ENCODE data around the gene TIMM50.

The TIMM50 gene

GRCh38 chr19:39469567-39469966, 11.1 kb upstream of the TIMM50 start:
- no peak overlapping the region for H3K4me3 ChIP-seq (ENCODE audit: control insufficient read depth, low read depth, low read length)
- TF ChIP-seq, protein P1, sequence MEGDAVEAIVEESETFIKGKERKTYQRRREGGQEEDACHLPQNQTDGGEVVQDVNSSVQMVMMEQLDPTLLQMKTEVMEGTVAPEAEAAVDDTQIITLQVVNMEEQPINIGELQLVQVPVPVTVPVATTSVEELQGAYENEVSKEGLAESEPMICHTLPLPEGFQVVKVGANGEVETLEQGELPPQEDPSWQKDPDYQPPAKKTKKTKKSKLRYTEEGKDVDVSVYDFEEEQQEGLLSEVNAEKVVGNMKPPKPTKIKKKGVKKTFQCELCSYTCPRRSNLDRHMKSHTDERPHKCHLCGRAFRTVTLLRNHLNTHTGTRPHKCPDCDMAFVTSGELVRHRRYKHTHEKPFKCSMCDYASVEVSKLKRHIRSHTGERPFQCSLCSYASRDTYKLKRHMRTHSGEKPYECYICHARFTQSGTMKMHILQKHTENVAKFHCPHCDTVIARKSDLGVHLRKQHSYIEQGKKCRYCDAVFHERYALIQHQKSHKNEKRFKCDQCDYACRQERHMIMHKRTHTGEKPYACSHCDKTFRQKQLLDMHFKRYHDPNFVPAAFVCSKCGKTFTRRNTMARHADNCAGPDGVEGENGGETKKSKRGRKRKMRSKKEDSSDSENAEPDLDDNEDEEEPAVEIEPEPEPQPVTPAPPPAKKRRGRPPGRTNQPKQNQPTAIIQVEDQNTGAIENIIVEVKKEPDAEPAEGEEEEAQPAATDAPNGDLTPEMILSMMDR (conservative IDR thresholded peaks at IDR 0.05; ENCODE audit: control insufficient read depth, insufficient read depth, low read depth, low read length), result no peak
- DNase-seq (ENCODE audit: low read depth), result no peak

- TF ChIP-seq, protein P1 (conservative IDR thresholded peaks at IDR 0.05; ENCODE audit: control insufficient read depth, insufficient read depth, low read depth, low read length), result no peak
- peak; percentile 38 for DNase-seq (ENCODE audit: low read depth)
- no peak overlapping the region for H3K4me3 ChIP-seq (ENCODE audit: control insufficient read depth, low read depth, low read length)
Observed at GRCh38 chr19:39470724-39471339, 9.8 kb upstream of the TIMM50 start.

DNA sequence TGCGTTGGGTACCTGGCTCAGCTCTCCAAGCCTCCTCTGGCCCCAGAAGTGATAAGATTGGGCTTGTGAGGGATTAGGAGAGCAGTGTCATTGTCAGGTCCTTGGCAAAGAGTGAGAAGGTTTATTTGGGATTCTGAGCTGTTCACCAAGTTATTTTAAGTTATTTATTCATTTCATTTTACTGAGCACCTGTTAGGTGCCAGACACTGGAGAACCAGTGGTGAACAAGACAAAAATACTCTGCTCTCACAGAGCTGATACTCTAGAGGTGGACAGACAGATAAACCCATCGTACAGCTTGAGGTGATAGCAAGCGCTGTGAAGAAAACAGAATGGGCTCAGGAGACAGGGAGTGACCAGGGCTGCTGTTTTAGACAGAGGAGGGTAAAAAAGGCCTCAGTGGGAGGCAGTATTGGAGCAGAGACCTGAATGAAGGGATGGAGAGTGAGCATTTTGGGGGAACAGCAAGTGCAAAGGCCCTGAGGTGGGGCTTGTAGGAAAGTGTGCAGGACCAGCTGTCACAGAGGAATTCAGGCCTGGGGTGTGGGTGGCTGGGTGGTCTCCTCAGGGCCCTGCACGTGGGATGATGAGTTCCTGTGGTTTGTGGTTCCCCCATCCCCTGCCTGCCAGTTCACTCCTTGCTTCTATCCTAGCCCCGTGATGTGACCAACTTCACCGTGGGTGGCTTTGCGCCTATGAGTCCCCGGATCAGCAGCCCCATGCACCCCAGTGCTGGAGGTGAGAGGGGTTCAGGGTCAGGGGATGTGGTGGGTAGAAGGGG, 8.7 kb upstream of the TIMM50 start:
- TF ChIP-seq, protein P1 (conservative IDR thresholded peaks at IDR 0.05; ENCODE audit: control insufficient read depth, insufficient read depth, low read depth, low read length), result no peak
- no peak overlapping the region for H3K4me3 ChIP-seq (ENCODE audit: control insufficient read depth, low read depth, low read length)
- DNase-seq (ENCODE audit: low read depth), result no peak

GRCh38 chr19:39472746-39473442, 7.7 kb upstream of the TIMM50 start:
- DNase-seq (ENCODE audit: low read depth), result no peak
- no peak overlapping the region for H3K4me3 ChIP-seq (ENCODE audit: control insufficient read depth, low read depth, low read length)
- TF ChIP-seq, protein P1 (conservative IDR thresholded peaks at IDR 0.05; ENCODE audit: control insufficient read depth, insufficient read depth, low read depth, low read length), result no peak

DNA sequence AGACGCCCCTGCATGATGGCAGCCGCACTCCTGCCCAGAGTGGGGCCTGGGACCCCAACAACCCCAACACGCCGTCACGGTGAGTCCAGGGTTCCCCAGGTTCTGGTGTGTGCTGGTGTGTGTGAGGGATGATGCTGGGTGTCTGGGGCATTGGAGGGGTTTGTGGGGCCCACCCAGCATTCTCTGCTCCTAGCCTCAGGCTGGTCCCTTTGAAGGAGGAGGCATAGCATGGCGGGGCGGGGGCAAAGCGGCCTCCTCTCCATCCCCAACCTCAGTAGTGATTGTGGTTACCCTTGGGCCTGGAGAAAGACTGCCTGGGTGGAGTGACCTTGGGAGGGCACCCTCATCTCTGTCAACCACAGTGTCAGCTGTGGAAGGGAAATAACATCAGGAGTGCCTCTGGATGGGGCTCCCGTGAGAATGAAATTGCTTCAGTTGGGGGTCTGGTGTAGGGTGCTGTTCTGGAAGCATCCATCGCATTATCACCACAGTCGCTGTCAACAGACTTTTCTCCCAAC, 7.1 kb upstream of the TIMM50 start:
- TF ChIP-seq, protein P1 (conservative IDR thresholded peaks at IDR 0.05; ENCODE audit: control insufficient read depth, insufficient read depth, low read depth, low read length), result no peak
- no peak for DNase-seq (ENCODE audit: low read depth)
- no peak overlapping the region for H3K4me3 ChIP-seq (ENCODE audit: control insufficient read depth, low read depth, low read length)

DNA sequence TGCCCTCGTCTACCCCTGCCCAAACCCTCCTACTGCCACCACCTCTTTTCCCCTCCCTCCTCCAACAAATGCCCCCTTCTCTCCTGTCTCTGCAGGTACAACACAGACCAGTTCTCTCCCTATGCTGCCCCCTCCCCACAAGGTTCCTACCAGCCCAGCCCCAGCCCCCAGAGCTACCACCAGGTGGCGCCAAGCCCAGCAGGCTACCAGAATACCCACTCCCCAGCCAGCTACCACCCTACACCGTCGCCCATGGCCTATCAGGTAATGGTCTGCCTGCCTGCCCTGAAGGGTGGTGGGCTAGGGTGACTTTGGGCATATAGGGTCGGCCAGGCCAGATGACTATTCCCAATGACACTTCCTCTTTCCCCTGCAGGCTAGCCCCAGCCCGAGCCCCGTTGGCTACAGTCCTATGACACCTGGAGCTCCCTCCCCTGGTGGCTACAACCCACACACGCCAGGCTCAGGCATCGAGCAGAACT, 6.5 kb upstream of the TIMM50 start:
- TF ChIP-seq, protein P1 (conservative IDR thresholded peaks at IDR 0.05; ENCODE audit: control insufficient read depth, insufficient read depth, low read depth, low read length), result peak; percentile 66
- peak; percentile 31 for DNase-seq (ENCODE audit: low read depth)
- H3K4me3 ChIP-seq (ENCODE audit: control insufficient read depth, low read depth, low read length), result no peak overlapping the region
